GM12878 (cell line): Measurements from ENCODE around the gene PTPRN2. TPM values are rescaled to one million over a fixed set of nuclear protein-coding genes. Genes with fewer than 3 reads are reported as not detected.

ENCODE experiments used
- ATAC-seq: fragments of 200-7000 bp; cut with Tn5 transposase; 3 replicates; pipeline ENCODE4 v1.9.1; 2020; ENCODE audit warnings: mild to moderate bottlenecking, moderate library complexity
- BruUV-seq: library from RNA; stranded (reverse); fragments of 400-500 nt; replicated peaks from 2 replicates; lab custom pipeline; 2021; lab: Mats Ljungman, UMichigan
- CTCF ChIA-PET: fragments of 300-600 bp; sonication (Branson Sonifier 250); formaldehyde crosslinking; extraction: SDS; loops from one replicate; lab custom pipeline; 2021; ENCODE audit warnings: inconsistent platforms; lab: Yijun Ruan, JAX
- POLR2A ChIA-PET: fragments of 350-600 bp; formaldehyde crosslinking; extraction: SDS; loops from one replicate; lab custom pipeline; 2021; ENCODE audit warnings: inconsistent platforms; lab: Charles Lee
- RAD21 ChIA-PET: fragments of 300-600 bp; sonication (Branson Sonifier 250); formaldehyde crosslinking; loops from one replicate; lab custom pipeline; 2023; ENCODE audit warnings: antibody characterized with exemption; ENCODE audit not compliant: unreplicated experiment; lab: Charles Lee
- SMC1A ChIA-PET: fragments of 300-600 bp; sonication (Branson Sonifier 250); formaldehyde crosslinking; loops from one replicate; lab custom pipeline; 2023; ENCODE audit not compliant: unreplicated experiment, uncharacterized antibody; lab: Charles Lee
- DNase-seq: peaks from one replicate; pipeline ENCODE4 v3.0.0-alpha.2; 2011; ENCODE audit warnings: low read depth, low spot score
- FAIRE-seq: peaks from 3 replicates; lab custom pipeline; 2011; peaks lifted over from hg19 to GRCh38; lab: Jason Lieb, UNC
- H2AFZ ChIP-seq: 2 replicates; pipeline ENCODE4 v1.6.0; 2011; ENCODE audit warnings: low read depth, low read length, control low read depth; ENCODE audit not compliant: control insufficient read depth
- H3K27ac ChIP-seq: 2 replicates; pipeline ENCODE4 v1.5.1; 2011; ENCODE audit warnings: control low read depth; ENCODE audit not compliant: control insufficient read depth, insufficient read depth
- H3K27me3 ChIP-seq, 2 experiments: replicated peaks in 1 of 2; 2 replicates each; pipeline versions ENCODE4 v1.6.0 to v1.6.1; 2011; ENCODE audit warnings: low read length in 1 of 2; ENCODE audit not compliant: control insufficient read depth in 2 of 2, insufficient read depth in 2 of 2
- H3K36me3 ChIP-seq, 2 experiments: 2 replicates each; pipeline ENCODE4 v1.5.1; 2011; ENCODE audit warnings: low read length in 1 of 2; ENCODE audit not compliant: control insufficient read depth in 2 of 2, insufficient read depth in 2 of 2
- H3K4me1 ChIP-seq: 2 replicates; pipeline ENCODE4 v1.6.1; 2011; ENCODE audit warnings: mild to moderate bottlenecking, low read length, moderate library complexity, mixed read lengths; ENCODE audit not compliant: control insufficient read depth, insufficient read depth
- H3K4me2 ChIP-seq: 2 replicates; pipeline ENCODE4 v1.6.0; 2011; ENCODE audit warnings: control low read depth; ENCODE audit not compliant: control insufficient read depth, insufficient read depth
- H3K4me3 ChIP-seq: fragments of 200-600 bp; sonication (generic); 2 replicates; pipeline ENCODE4 v1.5.1; 2016
- H3K79me2 ChIP-seq: 2 replicates; pipeline ENCODE4 v1.6.0; 2011; ENCODE audit warnings: low read length; ENCODE audit not compliant: control insufficient read depth, insufficient read depth
- H3K9ac ChIP-seq: 2 replicates; pipeline ENCODE4 v1.8.0; 2011; ENCODE audit warnings: low read length, control low read depth, mixed read lengths; ENCODE audit not compliant: control insufficient read depth, insufficient read depth
- H3K9me3 ChIP-seq: replicated peaks from 3 replicates; pipeline ENCODE4 v1.5.1; 2011; ENCODE audit warnings: mild to moderate bottlenecking, low read length; ENCODE audit not compliant: control insufficient read depth, insufficient read depth
- H4K20me1 ChIP-seq: 2 replicates; pipeline ENCODE4 v1.6.0; 2011; ENCODE audit not compliant: control insufficient read depth, insufficient read depth
- CBFB ChIP-seq: IDR thresholded peaks from 2 replicates; pipeline ENCODE4 v1.6.1; 2016; ENCODE audit warnings: antibody characterized with exemption, low read depth
- FOS ChIP-seq: IDR thresholded peaks from 3 replicates; pipeline ENCODE4 v1.6.1; 2011; ENCODE audit warnings: borderline replicate concordance; ENCODE audit not compliant: insufficient read length; ENCODE audit errors: extremely low read depth
- FOXK2 ChIP-seq: fragments of 450-650 bp; IDR thresholded peaks from 2 replicates; pipeline ENCODE4 v1.6.1; 2017; ENCODE audit warnings: mild to moderate bottlenecking, moderate library complexity
- HDGF ChIP-seq: fragments of 450-650 bp; IDR thresholded peaks from 2 replicates; pipeline ENCODE4 v1.6.1; 2016; ENCODE audit warnings: antibody characterized with exemption
- NFIC ChIP-seq: IDR thresholded peaks from 2 replicates; pipeline ENCODE4 v1.6.1; 2012; ENCODE audit warnings: low read depth, mild to moderate bottlenecking, inconsistent platforms, low read length, moderate library complexity
- NRF1 ChIP-seq: conservative IDR thresholded peaks from 2 replicates; pipeline ENCODE4 v1.6.1; 2011; ENCODE audit warnings: mild to moderate bottlenecking, low read depth, low read length, improper control_type of control experiment
- POLR2A ChIP-seq: IDR thresholded peaks from 2 replicates; pipeline ENCODE4 v1.6.1; 2011; ENCODE audit warnings: low read depth, mild to moderate bottlenecking, low read length
- RAD51 ChIP-seq: fragments of 450-650 bp; IDR thresholded peaks from 2 replicates; pipeline ENCODE4 v1.6.1; 2016; ENCODE audit warnings: moderate library complexity, mild to moderate bottlenecking, inconsistent platforms
- RB1 ChIP-seq: fragments of 450-650 bp; formaldehyde crosslinking; IDR thresholded peaks from 2 replicates; pipeline ENCODE4 v1.6.1; 2017; ENCODE audit warnings: mild to moderate bottlenecking, borderline replicate concordance
- SMC3 ChIP-seq: IDR thresholded peaks from 2 replicates; pipeline ENCODE4 v1.6.1; 2011; ENCODE audit warnings: low read length, improper control_type of control experiment, borderline replicate concordance
- YY1 ChIP-seq: IDR thresholded peaks from 2 replicates; pipeline ENCODE4 v1.6.1; 2011; ENCODE audit warnings: low read depth, mild to moderate bottlenecking, low read length
- WGBS: methylation state at CpG from one replicate; pipeline ENCODE4 v1.1.6; 2016; ENCODE audit warnings: low lambda C conversion rate; ENCODE audit not compliant: insufficient replicate concordance, insufficient coverage; ENCODE audit errors: missing lambda C conversion rate; 5-methylcytosine and 5-hydroxymethylcytosine counted together
- in situ Hi-C: fragments of 300-500 bp; cut with MboI; formaldehyde crosslinking; loops from 9 replicates; pipeline ENCODE4 v1.14.3; 2018; ENCODE audit warnings: mixed read lengths
- intact Hi-C: fragments of 100-400 bp; cut with micrococcal nuclease; formaldehyde crosslinking; loops from one replicate; pipeline ENCODE4 v1.14.2; 2022; ENCODE audit not compliant: unreplicated experiment
- polyA plus RNA-seq, 11 experiments: library from polyadenylated mRNA; depleted of rRNA in 4 of 11; unstranded in 6 of 11; stranded (reverse) in 5 of 11; fragments of >200 nt; fragmentation: Nextera tagmentation in 4 of 11; fragmentation: Illumina TruSeq in 1 of 11; extraction: Ambion mirVana in 4 of 11; extraction: Trizol in 1 of 11; gene quantifications; 1 replicate in 1 of 11; 2 replicates in 10 of 11; pipeline versions ENCODE4 v1.2.1 to v1.2.3, GENCODE V29; 2011 to 2016; ENCODE audit warnings: inconsistent platforms in 2 of 11, missing spikeins in 2 of 11, low read depth in 1 of 11
- total RNA-seq, 4 experiments: library from RNA; depleted of rRNA in 3 of 4; stranded (reverse); fragments of >200 nt in 3 of 4; fragmentation: Illumina TruSeq in 1 of 4; extraction: Trizol in 1 of 4; gene quantifications; 2 replicates each; pipeline versions ENCODE4 v1.2.1 to v1.2.3, GENCODE V29; 2013 to 2021
- TF ChIP-seq, protein P1 (sequence below): IDR thresholded peaks from 2 replicates; pipeline ENCODE4 v1.6.1; 2012; ENCODE audit warnings: low read depth, low read length, improper control_type of control experiment
- TF ChIP-seq, protein P2 (sequence below): fragments of 450-650 bp; IDR thresholded peaks from 2 replicates; pipeline ENCODE4 v1.6.1; 2016; ENCODE audit warnings: mild to moderate bottlenecking, moderate library complexity, borderline replicate concordance

Gene PTPRN2
- total and polyA plus RNA-seq, 10 of the 15 experiments (the other 5 are each of a cell fraction or from before 2014, with no cell fraction given), result 5.4 TPM; not detected in 9

DNA sequence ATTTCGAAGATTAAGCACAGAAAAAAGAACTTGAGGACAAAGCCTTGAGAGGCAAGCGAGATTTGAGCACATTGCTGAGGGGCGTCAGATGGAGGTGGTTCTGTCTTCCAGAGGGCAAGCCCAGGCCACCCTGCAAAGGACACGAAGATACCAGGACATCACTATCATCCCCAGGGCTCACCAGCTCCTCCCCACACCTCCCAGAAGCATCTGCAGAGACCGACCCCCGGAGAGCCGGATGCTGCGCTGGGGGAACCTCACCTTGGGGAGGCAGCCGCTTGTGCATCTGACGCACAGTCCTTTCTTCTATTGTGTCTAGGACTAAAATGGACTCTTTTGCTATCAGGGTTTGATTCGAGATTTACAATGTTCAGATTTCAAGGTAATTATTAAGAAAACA, 991.2 kb downstream of the PTPRN2 start:
- Histone ChIP-seq H3K4me3 (no peak overlapping the region), H3K4me1 (no peaks in the 10 kb centered on the region), H4K20me1 (no peaks in the 10 kb centered on the region), H3K36me3 (no peaks in the 10 kb centered on the region), H3K4me2 (no peak overlapping the region), H3K9ac (no peak overlapping the region), H2AFZ (no peak overlapping the region), H3K79me2 (no peaks in the 10 kb centered on the region), H3K27ac (no peak overlapping the region), H3K9me3 (no peaks in the 10 kb centered on the region), H3K27me3 (no peaks in the 10 kb centered on the region)
- DNase-seq (no peak), ATAC-seq (no peak), FAIRE-seq (no peak)
- in situ Hi-C loops (no loop called here), intact Hi-C loops (no loop called here)
- WGBS, result 50% methylated on average over 11 of the region's 11 CpGs
- SMC1A ChIA-PET, result no interaction called here
- CTCF ChIA-PET, result no interaction called here
- POLR2A ChIA-PET, result no interaction called here
- RAD21 ChIA-PET, result no interaction called here
- BruUV-seq, result no TSS peak
- TF ChIP-seq RAD51 (no peak), FOXK2 (no peak), NFIC (no peak), RB1 (no peak), YY1 (no peak), POLR2A (no peak)
- TF ChIP-seq, protein P1, sequence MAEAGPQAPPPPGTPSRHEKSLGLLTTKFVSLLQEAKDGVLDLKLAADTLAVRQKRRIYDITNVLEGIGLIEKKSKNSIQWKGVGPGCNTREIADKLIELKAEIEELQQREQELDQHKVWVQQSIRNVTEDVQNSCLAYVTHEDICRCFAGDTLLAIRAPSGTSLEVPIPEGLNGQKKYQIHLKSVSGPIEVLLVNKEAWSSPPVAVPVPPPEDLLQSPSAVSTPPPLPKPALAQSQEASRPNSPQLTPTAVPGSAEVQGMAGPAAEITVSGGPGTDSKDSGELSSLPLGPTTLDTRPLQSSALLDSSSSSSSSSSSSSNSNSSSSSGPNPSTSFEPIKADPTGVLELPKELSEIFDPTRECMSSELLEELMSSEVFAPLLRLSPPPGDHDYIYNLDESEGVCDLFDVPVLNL, result no peak

DNA sequence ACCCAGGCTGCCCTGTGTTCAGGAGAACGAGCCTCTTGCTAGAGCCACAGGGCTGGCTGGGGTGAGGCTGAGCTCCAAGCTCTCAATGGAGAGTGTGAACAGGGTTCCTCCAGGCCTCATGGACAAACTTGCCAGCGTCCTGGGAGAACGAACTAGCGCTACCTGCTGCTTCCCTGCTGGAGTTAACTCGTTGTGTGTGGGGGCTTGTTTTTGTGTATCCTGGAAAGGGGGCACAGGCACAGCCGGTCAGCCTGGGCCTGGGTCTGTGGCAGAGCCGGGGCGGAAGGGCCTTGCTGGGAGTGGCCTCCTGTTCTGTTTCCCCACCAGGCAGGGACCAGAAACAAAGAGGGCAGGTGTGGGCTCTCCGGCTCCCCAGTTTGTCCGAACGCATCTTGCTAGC, 991.6 kb downstream of the PTPRN2 start:
- Histone ChIP-seq H3K9ac (no peak overlapping the region), H3K4me2 (no peak overlapping the region), H3K9me3 (no peaks in the 10 kb centered on the region), H3K79me2 (no peaks in the 10 kb centered on the region), H3K36me3 (no peaks in the 10 kb centered on the region), H2AFZ (no peak overlapping the region), H3K27ac (no peak overlapping the region), H3K4me1 (no peaks in the 10 kb centered on the region), H3K27me3 (no peaks in the 10 kb centered on the region), H4K20me1 (no peaks in the 10 kb centered on the region), H3K4me3 (no peak overlapping the region)
- FAIRE-seq, result no peak
- DNase-seq, result no peak
- ChIA-PET RAD21 (no interaction called here), SMC1A (no interaction called here), CTCF (no interaction called here), POLR2A (no interaction called here)
- intact Hi-C loops, result no loop called here
- no peak for ATAC-seq
- WGBS, result 46% methylated on average over 11 of the region's 11 CpGs
- in situ Hi-C loops, result no loop called here
- TF ChIP-seq CBFB (no peak), HDGF (no peak), NRF1 (no peak), FOS (no peak), SMC3 (no peak)
- TF ChIP-seq, protein P2, sequence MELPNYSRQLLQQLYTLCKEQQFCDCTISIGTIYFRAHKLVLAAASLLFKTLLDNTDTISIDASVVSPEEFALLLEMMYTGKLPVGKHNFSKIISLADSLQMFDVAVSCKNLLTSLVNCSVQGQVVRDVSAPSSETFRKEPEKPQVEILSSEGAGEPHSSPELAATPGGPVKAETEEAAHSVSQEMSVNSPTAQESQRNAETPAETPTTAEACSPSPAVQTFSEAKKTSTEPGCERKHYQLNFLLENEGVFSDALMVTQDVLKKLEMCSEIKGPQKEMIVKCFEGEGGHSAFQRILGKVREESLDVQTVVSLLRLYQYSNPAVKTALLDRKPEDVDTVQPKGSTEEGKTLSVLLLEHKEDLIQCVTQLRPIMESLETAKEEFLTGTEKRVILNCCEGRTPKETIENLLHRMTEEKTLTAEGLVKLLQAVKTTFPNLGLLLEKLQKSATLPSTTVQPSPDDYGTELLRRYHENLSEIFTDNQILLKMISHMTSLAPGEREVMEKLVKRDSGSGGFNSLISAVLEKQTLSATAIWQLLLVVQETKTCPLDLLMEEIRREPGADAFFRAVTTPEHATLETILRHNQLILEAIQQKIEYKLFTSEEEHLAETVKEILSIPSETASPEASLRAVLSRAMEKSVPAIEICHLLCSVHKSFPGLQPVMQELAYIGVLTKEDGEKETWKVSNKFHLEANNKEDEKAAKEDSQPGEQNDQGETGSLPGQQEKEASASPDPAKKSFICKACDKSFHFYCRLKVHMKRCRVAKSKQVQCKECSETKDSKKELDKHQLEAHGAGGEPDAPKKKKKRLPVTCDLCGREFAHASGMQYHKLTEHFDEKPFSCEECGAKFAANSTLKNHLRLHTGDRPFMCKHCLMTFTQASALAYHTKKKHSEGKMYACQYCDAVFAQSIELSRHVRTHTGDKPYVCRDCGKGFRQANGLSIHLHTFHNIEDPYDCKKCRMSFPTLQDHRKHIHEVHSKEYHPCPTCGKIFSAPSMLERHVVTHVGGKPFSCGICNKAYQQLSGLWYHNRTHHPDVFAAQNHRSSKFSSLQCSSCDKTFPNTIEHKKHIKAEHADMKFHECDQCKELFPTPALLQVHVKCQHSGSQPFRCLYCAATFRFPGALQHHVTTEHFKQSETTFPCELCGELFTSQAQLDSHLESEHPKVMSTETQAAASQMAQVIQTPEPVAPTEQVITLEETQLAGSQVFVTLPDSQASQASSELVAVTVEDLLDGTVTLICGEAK, result no peak
- BruUV-seq, result no TSS peak
